Right ventricle myocardium superior (tissue), 1 donor: Measurements from ENCODE around the gene CCDC88C. TPM values are rescaled to one million over a fixed set of nuclear protein-coding genes. Genes with fewer than 3 reads are reported as not detected.

Source experiments
- ATAC-seq: fragments of 200-7000 bp; cut with Tn5 transposase; one replicate; pipeline ENCODE4 v1.9.1; 2020; ENCODE audit warnings: mild to moderate bottlenecking; ENCODE audit not compliant: poor library complexity
- DNase-seq: peaks from one replicate; pipeline ENCODE4 v3.0.0-alpha.2; 2020
- intact Hi-C: fragments of 100-400 bp; cut with DNase I; formaldehyde crosslinking; loops from one replicate; pipeline ENCODE4 v1.11.2; 2022
- total RNA-seq: library from RNA; stranded (reverse); fragmentation: NEBNext Ultra II Directional; extraction: Animal tissue kit (Norgen Biotek cat#: 25700); gene quantifications from one replicate; pipeline ENCODE4 v1.2.1, GENCODE V29; 2021
- donor health status: DM: no; HTN: yes; CAD: no; lungs with severe emphysema.

The CCDC88C gene
- total RNA-seq, 1 donor from 2014 or later = 2.9 TPM

DNA sequence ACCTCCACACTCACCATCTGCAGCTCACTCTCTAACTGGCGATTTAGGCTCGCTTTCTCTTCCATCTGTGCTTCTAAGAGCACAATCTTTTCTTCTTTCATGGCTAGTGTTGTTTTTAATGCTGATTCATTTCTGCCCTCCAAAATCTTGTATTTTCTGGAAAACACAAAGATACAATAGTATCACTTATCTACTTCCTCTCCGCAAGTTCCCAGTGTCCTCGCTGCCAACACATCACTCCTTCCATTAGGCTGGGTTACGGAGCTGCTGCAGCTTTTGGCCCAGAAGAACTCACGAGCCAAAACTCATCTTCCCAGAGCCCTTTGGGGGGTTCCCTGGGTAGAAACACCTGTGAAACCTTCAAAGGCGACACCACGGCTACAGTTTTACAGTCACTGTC, 109.3 kb downstream of the CCDC88C start:
- DNase-seq (no peak), ATAC-seq (no peak)
- intact Hi-C loops = no loop called here

DNA sequence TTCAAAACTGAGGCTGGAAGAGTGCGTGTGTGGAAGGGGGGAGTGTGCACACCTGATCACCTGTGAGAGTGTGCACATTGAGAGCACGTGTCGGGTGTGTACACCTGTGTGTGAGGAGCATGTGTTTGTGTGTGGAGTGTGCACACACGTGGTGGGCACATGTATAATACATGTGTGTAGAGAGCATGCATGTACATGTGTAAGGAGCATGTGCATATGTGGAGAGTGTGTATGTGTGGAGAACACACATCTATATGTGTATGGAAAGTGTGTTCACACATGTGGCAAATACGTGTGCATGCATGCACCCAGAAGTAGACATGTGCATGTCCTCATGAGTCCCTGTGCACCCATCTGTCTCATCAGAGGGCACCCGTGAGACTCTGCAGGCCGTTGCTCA, 110.0 kb downstream of the CCDC88C start:
- no peak for ATAC-seq
- no peak for DNase-seq
- intact Hi-C loops = no loop called here

DNA sequence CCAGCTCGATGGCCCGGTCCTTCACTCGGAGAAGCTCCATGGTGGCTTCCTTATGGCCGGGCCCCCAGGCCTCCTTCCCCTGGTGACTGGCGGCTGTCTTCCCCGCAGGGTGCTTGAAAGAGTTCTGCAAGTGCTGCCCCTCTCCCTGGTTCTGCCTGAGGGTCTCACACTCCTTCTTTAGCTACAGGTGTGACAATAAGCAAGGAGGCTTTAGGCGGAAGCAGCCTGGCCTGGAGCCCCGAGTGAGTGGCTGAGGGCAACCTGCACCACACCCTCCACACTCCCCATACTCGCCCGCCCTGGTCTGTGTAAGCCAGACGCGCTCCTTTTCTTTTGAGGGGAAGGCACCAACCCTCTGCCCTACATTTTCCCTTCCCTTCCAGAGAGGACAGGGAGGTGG, 110.6 kb downstream of the CCDC88C start:
- intact Hi-C loops = no loop called here
- ATAC-seq (no peak), DNase-seq (no peak)

DNA sequence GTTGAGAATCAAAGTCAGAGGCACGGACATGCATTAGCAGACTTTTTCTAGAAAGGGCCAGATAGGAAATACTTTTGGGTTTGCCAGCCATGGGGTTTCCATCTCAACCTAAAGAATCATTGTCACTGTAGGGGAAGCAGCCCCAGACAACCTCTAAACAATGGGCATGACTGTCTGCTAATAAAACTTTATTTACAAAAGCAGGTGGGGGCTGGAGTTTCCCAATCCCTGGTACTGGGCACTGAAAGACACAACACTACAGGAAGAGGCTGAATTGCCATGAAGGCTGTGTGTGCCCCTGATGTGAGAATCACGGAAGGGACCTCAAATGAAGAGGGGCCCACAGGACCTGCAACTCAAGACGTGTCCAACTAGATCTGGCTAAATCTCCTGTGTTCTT, 111.1 kb downstream of the CCDC88C start:
- intact Hi-C loops = no loop called here
- no peak for ATAC-seq
- no peak for DNase-seq

DNA sequence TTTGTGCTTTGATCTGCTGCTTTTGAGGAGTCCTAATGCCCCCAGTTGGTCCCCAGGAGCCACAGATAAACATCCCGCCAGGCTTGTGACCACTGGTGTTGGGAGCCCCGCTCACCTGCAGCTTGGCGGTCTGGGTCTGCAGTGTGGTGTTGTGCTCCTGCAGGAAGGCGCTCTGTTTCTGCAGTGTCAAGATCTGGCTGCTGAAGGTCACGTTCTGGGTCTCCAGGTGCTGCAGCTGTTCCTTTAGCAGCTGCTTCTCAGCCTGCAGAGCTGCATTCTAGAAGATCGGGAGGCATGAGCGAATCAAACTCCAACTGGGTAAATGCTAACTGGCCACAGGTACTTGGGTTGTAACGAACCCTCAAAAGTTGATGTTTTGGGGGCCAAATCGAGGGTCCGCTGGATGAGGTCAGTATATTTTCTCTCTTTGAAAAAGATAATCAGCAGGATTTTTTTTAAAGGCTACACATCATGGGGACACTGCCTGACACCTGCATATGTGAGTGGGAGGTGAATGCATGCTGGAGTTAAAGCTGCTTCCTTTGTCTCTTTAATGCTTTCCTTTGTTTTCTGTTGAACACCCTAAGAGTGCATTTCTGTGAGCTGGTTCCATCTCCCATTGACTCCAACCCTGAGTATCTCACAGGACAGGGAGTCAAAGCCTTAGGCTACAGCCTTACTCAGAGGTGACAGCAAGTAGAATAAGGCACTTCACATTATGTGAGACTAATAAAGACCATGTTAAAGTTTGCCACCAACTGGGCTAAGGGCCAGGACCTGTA, 111.8 kb downstream of the CCDC88C start:
- no peak for DNase-seq
- intact Hi-C loops = no loop called here
- ATAC-seq = no peak

DNA sequence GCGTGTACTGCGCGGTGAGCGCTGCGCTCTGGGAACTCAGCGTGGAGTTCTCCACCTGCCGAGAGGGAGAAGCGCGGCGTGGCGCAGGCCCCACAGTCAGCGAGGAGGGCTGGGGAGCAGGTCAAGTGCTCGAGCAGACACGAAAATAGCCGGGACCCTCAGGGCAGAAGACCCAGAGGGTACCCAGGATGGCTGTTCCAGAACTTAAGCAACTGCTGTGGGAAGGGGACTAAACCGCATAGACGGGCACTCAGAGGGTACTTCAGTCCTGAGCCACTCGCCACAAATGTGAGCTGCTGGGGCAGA, 113.7 kb downstream of the CCDC88C start:
- ATAC-seq (no peak), DNase-seq (no peak)
- intact Hi-C loops = no loop called here

DNA sequence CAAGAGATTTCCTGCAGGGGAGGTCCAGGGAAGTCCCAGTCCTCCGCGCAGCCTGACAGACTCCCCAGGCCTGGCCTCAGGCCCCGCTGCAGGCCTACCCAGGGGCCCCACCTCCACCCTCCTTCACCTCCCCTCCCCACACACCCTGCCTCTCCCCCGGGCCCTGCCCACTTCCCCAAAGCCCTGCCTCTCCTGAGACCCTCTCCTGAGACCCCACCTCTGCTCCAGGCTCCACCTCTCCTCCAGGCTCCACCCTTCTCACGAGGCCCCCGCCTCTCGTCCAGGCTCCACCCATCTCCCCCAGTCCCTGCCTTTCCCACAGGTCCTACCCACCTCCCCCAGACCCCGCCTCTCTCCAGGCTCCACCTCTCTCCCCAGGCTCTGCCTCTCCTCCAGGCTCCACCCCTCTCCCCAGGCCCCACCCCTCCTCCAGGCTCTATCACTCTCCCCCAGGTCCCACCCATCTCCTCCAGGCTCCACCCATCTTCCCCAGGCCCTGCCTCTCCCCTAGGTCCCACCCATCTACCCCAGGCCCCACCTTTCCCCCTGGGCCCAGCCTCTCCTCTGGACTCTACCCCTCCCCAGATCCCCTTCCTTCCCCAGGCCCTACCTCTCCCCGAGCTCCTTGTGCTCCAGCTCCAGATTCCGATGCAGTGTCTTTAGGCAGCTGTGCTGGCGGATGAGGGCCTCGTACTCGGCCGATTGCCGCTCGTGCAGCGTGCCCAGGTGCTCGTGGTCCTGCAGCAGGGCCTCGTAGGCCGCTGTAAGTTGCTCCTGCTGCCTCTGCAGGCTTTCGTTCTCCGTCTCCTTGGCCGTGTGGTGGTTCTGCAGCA, 114.3 kb downstream of the CCDC88C start:
- peak; percentile 63 for ATAC-seq
- intact Hi-C loops = no loop called here
- DNase-seq = peak; percentile 68

DNA sequence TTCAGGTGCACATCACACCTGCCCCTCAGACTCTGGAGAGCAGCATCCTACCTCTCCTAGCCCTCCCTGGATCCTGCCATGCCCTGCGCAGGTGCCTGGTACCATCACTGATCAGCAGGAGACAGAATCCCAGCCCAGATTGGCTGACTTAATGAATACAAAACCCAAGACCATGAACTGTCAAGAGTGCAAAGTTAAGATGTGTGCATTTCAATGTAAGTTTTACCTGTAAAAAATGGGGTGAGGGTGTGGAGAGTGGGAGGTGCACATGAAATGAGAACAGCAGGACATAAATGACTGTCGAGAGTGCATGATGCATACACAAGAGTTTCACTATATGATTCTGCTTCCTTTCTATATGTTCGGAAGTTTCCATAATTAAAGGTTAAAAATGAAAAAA, 115.2 kb downstream of the CCDC88C start:
- DNase-seq (no peak), ATAC-seq (no peak)
- intact Hi-C loops = no loop called here

DNA sequence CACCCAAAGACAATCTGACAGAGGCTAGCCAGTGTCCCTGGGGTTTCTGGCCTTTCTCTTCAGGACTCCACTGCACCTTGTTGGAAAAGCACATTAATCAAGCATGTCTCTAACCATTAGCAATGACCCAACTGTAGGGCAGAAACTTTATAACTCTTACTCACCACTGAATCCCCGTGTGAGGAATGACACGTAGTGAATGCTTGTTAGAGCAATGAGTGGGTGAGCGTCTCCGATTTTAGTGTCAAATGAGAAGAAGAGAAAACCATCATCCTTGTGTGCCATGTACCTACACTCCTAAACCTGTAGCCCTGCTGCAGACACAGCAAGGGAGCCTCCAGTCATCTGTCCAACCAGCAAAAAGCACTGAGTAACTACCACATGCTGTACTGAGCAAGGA, 116.7 kb downstream of the CCDC88C start:
- DNase-seq (no peak), ATAC-seq (no peak)
- intact Hi-C loops = no loop called here

DNA sequence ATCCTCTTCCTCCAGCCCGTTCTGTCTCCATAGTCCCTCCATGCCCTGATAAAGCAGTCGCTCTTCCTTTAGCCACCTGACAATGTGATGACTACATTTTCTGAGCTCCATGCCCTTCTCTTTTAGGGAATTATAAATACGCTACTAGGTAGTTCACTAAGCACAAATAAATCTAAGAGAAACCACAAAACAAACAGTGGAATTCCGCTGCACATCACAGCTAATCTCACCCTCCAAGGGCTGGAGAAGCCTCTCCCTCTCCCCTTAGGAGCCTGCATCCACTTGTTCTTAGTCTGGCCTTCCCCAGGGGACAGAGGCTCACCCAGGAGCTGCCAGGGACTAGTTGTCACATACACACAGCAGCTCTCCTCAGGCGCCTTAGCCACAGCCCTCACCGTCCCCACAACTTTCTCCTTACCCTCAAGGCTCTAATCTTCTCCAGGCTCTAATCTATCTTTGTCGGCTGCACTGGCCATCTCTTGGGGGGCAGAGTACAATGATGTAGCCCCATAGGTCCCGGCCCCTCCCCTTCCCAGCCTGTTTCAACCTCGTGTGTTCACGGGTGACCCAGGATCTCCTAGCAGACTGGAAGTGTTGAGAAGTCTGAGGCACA, 117.2 kb downstream of the CCDC88C start:
- DNase-seq = no peak
- ATAC-seq = no peak
- intact Hi-C loops = no loop called here

DNA sequence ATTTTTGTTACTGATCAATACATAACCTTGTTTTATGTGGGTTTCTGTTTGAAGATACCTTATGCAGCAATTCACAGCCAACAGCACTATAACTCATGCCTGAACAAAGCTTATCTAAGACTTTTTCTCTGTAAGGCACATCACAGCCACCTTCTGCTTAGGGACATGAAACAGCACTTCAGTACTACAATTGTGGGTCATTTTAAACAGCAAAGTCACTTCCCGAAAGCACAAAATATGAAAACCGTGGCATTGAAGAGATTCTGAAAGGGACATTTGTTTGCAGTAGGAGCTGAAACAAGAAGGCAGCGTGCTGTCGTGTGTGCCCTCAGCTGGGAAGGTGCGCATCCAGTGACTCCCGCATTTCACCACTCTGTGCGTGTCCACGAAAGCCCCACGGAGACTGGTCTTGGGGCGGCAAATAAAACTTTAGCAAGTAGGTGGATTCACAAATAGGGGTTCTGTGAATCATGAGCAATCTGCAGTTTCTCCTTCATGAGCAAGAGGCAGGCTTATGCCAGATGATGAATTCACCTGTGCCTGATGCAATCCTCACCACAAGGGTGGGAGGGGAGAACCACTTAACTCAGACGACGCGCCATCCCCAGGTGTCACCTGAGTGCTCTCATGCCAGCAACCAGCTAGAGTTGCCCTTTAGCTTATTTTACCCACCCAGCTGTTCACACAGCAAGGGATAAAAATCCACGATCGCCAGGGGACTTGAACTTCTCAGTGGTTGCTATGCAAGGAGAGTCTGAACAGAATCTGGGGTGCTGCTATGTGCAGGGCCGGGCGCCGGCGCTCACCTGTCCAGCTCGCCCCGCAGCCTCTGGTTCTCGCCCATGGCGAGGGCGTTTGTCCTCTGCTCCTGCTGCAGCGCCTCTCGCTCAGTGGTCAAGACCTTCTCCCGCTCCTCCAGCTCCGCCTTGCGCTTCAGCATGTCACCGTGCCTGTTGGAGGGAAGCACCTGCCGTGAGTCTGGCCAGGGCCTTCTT, 118.2 kb downstream of the CCDC88C start:
- DNase-seq (no peak), ATAC-seq (no peak)
- intact Hi-C loops = no loop called here

DNA sequence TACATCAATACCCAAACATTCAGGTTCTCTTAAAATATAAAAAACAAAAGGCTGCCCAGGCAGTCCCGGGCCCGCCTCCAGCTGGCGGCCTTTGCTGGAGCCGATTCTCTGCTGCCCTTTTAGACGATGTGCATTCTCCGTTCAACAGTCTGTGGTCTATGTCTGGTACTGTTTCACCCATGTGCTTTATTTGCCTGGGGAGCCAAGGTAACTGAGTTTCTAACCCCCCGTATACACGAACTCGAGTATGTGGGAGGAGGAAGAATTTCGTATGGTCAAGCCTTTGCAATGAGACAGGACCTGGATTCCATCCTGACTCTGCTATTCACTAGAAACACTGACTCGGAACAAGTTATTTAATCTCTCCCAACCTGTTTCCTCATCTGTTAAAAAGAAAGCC, 119.0 kb downstream of the CCDC88C start:
- intact Hi-C loops = no loop called here
- DNase-seq (no peak), ATAC-seq (no peak)

DNA sequence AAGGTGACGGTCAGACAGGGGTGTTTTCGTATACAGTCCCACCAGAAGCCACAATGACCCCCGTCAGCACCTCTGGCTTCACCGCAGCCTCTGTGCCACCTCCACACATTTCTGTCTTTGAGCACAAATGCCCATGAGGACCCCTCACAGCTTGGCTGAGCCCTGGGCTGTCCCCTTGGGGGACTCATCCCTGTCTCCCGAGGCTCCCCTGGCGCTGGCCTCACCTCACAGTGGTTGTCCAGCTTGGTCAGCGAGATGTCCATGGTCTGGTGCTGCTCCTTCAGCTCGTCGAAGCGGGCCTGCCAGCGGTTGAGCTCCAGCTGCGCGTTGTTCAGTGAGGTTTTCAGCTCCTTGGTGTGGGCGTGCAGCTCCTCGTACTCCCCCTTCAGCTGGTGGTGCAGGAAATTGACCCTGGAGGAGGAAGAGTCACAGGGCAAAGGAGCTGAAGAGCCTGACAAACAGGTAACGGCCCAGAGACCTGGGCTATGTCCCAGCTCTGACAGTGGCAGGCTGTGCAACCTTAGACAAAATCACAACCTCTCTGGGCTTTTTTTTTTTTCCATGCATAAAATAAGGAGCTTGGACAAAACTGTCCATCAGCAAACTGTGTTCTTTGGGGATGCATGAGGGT, 120.4 kb downstream of the CCDC88C start:
- intact Hi-C loops = no loop called here
- ATAC-seq (no peak), DNase-seq (no peak)

DNA sequence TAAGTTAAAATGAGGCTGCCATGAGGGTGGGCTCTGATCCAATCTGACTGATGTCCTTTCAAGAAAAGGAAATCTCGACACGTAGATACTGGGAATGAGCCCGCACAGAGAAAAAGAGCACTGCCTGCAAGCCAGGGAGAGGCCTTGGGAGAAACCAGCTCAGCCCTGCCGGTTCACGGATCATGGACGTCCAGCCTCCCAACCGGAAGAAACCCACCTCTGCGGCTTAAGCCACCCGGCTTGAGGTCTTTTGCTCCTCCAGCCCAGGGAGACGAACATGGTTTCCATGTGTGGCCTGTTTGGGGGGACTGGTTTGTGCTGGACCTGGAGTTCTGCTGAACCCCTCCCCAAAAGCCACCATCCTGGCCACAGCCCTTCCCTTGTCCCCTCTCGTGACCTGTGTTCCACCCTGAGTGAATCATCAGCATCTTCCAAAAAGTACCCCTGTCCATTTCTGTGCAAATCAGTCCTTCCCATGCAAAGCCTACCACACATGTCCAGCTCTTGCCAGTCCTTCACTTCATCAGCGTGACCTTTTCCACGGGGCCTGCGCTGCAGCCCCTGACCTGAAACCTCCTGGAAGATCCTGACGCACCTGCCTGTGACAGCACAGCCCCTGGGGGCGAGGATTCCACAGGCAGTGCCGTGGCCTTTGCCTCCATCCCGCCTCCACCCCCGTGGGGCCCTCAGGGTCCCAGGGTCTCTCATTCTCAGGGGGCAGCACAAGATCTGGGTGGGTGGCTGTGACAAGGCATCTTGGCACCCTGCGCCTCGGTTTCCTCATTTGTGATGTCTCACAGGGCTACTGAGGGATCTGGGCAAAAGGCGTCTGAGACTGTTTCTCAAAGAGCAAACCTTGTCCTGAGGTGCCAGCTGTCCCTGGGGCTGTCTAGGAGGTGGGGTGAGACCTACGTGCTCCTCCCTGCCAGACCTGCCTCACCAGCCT, 121.5 kb downstream of the CCDC88C start:
- DNase-seq (no peak), ATAC-seq (no peak)
- intact Hi-C loops = no loop called here

DNA sequence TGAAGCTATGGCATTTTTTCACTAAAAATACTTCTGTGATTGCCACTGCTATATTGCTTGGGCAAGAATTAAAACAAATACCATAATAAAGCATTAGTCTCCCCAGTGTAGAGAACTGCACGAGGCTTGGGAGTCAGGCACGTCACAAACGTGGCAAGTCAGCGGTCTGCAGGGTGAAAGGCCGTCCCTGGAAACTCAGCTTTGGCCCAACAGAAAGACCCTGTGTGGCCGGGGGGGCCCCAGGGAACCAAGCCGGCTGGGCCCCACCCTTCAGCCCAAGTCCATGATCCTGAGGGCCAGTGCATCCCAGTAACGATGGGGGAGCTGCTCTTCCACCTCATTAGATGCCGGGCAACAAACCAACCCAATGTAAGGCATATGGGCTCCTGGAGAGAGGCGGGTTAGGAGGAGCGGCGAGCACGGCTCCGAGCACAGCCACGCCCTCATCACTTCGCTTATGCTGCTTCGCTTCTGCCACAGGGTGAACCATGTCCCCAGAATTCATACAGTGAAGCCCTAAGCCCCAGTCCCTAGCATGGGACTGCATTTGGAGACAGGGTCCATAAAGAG, 122.3 kb downstream of the CCDC88C start:
- DNase-seq (no peak), ATAC-seq (no peak)
- intact Hi-C loops = no loop called here

DNA sequence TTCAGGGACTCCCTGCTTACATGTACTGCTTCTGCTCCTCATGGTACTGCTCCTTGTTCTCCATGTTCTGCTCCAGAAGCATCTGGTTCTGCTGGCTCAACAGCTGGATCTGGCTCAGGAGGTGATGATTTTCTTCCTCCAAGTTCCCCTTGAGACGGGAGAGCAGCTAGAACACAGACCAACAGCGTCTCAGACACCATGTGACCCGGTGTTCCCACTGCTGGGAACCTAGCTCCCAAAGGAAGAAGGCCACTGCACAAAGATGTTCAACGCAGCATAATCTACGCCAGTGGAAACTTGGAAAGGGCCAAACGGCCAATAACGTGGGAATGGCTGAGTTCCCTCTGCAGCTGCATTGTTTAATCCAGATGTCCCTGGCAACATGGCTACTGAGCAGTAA, 123.5 kb downstream of the CCDC88C start:
- DNase-seq (no peak), ATAC-seq (peak; percentile 79)
- intact Hi-C loops = no loop called here

DNA sequence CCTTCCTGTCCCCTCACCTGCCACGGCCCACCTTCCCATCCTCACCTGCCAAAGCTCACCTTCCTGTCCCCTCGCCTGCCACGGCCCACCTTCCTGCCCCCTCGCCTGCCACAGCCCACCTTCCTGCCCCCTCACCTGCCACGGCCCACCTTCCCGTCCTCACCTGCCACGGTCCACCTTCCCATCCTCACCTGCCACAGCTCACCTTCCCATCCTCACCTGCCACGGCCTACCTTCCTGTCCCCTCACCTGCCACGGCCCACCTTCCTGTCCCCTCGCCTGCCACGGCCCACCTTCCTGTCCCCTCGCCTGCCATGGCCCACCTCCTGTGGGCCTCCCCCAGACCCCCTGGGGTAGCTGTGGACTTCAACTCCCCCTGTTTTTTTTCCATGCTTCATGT, 124.3 kb downstream of the CCDC88C start:
- ATAC-seq = no peak
- DNase-seq = no peak
- intact Hi-C loops = no loop called here
